Hepatocyte (in vitro differentiated cells): Measurements from ENCODE around the gene DTHD1.

Source experiments
- CTCF ChIP-seq: fragments of 200-600 bp; sonication (generic); IDR thresholded peaks from 2 replicates; pipeline ENCODE4 v1.5.1; 2016; ENCODE audit warnings: antibody characterized with exemption, mild to moderate bottlenecking; ENCODE audit not compliant: poor library complexity
- EZH2 ChIP-seq: fragments of 200-600 bp; sonication (generic); IDR thresholded peaks from 2 replicates; pipeline ENCODE4 v1.6.1; 2016; ENCODE audit warnings: antibody characterized with exemption, mild to moderate bottlenecking, borderline replicate concordance

- TF ChIP-seq CTCF, result no peak
- no peak for TF ChIP-seq EZH2
Observed at GRCh38 chr4:36313703-36314102, 32.3 kb downstream of the DTHD1 start.
